Loucy (cell line): ENCODE data around the gene STAT5B.

Source experiments
- EZH2phosphoT487 ChIP-seq: fragments of 200-600 bp; IDR thresholded peaks from 2 replicates; pipeline ENCODE4 v1.6.1; 2018; ENCODE audit warnings: antibody characterized with exemption, mild to moderate bottlenecking, moderate library complexity, borderline replicate concordance
- TF ChIP-seq, protein P1 (sequence below): fragments of 200-600 bp; sonication (generic); conservative IDR thresholded peaks from 2 replicates; pipeline ENCODE4 v1.5.1; 2014; ENCODE audit warnings: mild to moderate bottlenecking, antibody characterized with exemption, low read length

DNA sequence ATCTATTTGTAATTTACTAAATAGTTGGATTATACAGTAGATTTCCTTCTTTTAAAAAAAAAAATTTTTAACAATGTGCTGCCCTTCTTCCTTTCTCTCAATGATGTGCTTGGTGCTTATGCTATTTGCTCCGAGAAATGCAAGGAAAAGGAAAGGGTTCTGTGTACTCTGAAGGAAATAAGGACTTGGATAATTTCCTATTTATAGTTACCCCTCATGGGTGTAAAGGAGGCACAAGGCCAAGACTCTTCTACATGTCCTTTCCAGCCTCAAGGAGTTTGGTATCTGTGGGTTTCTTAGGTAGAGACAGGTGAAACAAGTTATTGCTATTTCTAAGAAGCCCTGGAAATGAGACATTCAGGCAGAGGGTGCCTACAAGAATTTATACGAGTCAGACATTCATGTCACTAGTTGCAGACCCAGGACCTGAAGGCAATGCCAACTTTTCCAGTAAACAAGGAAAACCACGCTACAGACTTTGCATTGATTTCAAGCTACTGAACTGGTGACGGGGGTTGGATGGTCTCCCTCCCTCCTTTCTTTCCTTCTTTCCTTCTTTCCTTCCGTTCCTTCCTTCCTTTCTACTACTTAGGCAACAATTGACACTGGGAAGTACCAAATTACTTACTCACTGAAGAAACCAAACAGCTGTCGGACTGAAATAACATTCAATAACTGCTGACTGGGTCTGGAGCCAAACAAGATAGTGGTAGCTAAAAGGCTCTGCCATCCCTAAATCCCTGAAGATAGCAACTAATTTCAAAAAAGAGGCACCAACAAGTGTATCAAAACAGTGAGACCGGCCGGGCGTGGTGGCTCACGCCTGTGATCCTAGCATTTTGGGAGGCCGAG, 48.1 kb downstream of the STAT5B start:
- TF ChIP-seq, protein P1, sequence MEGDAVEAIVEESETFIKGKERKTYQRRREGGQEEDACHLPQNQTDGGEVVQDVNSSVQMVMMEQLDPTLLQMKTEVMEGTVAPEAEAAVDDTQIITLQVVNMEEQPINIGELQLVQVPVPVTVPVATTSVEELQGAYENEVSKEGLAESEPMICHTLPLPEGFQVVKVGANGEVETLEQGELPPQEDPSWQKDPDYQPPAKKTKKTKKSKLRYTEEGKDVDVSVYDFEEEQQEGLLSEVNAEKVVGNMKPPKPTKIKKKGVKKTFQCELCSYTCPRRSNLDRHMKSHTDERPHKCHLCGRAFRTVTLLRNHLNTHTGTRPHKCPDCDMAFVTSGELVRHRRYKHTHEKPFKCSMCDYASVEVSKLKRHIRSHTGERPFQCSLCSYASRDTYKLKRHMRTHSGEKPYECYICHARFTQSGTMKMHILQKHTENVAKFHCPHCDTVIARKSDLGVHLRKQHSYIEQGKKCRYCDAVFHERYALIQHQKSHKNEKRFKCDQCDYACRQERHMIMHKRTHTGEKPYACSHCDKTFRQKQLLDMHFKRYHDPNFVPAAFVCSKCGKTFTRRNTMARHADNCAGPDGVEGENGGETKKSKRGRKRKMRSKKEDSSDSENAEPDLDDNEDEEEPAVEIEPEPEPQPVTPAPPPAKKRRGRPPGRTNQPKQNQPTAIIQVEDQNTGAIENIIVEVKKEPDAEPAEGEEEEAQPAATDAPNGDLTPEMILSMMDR: no peak
- no peak for TF ChIP-seq EZH2phosphoT487
